Measurements from ENCODE around the gene ZNF483. TPM values are rescaled to one million over a fixed set of nuclear protein-coding genes. Genes with fewer than 3 reads are reported as not detected.
"Not testable (repeated sequence)": the region's sequence is repeated elsewhere in the genome, so short reads cannot be mapped to it uniquely, and the experiment has no call there.

ZNF483 gene
- not detected in 2 replicates for total RNA-seq (2014; rRNA removed; shearing (Covaris generic))
- not detected in 2 replicates for polyA plus RNA-seq (2015; cell fraction: cytosol; rRNA removed)
- polyA plus RNA-seq (2015; cell fraction: nucleus; rRNA removed), result not detected in 2 replicates

- no peak for DNase-seq (ENCODE audit: low read depth)
Measured at GRCh38 chr9:111525056-111525977, at the start of gene ZNF483. Gene ZNF483 (plus strand): TSS chr9:111525179. CDS start chr9:111527396, 2,217 bp downstream.

- DNase-seq (ENCODE audit: low read depth), result no peak
Measured at GRCh38 chr9:111475195-111475594, 49.8 kb upstream of the ZNF483 start.

GRCh38 chr9:111477677-111478076 is 47.3 kb upstream of the ZNF483 start:
- DNase-seq (ENCODE audit: low read depth), result no peak

GRCh38 chr9:111481885-111482636 is 42.9 kb upstream of the ZNF483 start:
- peak; percentile 28 for DNase-seq (ENCODE audit: low read depth)

GRCh38 chr9:111482694-111483438 is 42.1 kb upstream of the ZNF483 start:
- peak; percentile 54 for DNase-seq (ENCODE audit: low read depth)

GRCh38 chr9:111483439-111483857 is 41.5 kb upstream of the ZNF483 start:
- DNase-seq (ENCODE audit: low read depth), result no peak

- DNase-seq (ENCODE audit: low read depth), result peak; percentile 84
Measured at GRCh38 chr9:111483858-111484571, 41.0 kb upstream of the ZNF483 start, which contains the start of gene ECPAS. Gene ECPAS (minus strand): TSS chr9:111484383. CDS start chr9:111472918, 11,465 bp downstream.

GRCh38 chr9:111484572-111484894 is 40.4 kb upstream of the ZNF483 start:
- no peak for DNase-seq (ENCODE audit: low read depth)

- not testable (repeated sequence) for DNase-seq (ENCODE audit: low read depth)
Measured at GRCh38 chr9:111497196-111497595, 27.8 kb upstream of the ZNF483 start.

GRCh38 chr9:111501005-111501562 is 23.9 kb upstream of the ZNF483 start:
- no peak for DNase-seq (ENCODE audit: low read depth)

GRCh38 chr9:111501648-111502047 is 23.3 kb upstream of the ZNF483 start:
- DNase-seq (ENCODE audit: low read depth), result no peak

- DNase-seq (ENCODE audit: low read depth), result no peak
Measured at GRCh38 chr9:111502506-111502905, 22.5 kb upstream of the ZNF483 start.

GRCh38 chr9:111511581-111511980 is 13.4 kb upstream of the ZNF483 start:
- DNase-seq (ENCODE audit: low read depth), result not testable (repeated sequence)

GRCh38 chr9:111514967-111515366 is 10.0 kb upstream of the ZNF483 start:
- no peak for DNase-seq (ENCODE audit: low read depth)

- peak; percentile 49 for DNase-seq (ENCODE audit: low read depth)
Measured at GRCh38 chr9:111516061-111516465, 8.9 kb upstream of the ZNF483 start.

GRCh38 chr9:111524731-111525055 is 286 bp upstream of the ZNF483 start:
- no peak for DNase-seq (ENCODE audit: low read depth)

- no peak for DNase-seq (ENCODE audit: low read depth)
Measured at GRCh38 chr9:111527347-111527746, 2.4 kb downstream of the ZNF483 start.

GRCh38 chr9:111529787-111530186 is 4.8 kb downstream of the ZNF483 start:
- no peak for DNase-seq (ENCODE audit: low read depth)

- no peak for DNase-seq (ENCODE audit: low read depth)
Measured at GRCh38 chr9:111531716-111532115, 6.7 kb downstream of the ZNF483 start.

- DNase-seq (ENCODE audit: low read depth), result no peak
Measured at GRCh38 chr9:111533099-111533790, 8.3 kb downstream of the ZNF483 start.

Measured in HT1080 (cell line).